ENCODE measurements around the gene FXYD5. TPM values are rescaled to one million over a fixed set of nuclear protein-coding genes. Genes with fewer than 3 reads are reported as not detected.

Gene FXYD5
- total RNA-seq (2014; rRNA removed; shearing (Covaris generic)), result 101 and 115 TPM in 2 replicates

GRCh38 chr19:35154525-35155406, at the start of gene FXYD5:
Gene FXYD5, plus strand, starts transcription at chr19:35154735. Its CDS starts 816 bp downstream, at chr19:35155551.
- DNase-seq, result peak; percentile 91
- peaks cover 17% of the 10 kb centered on the region for H3K36me3 ChIP-seq (replicated peaks; ENCODE audit: control insufficient read depth, insufficient read depth, low read length)
- no peaks in the 10 kb centered on the region; the same call in 1 of the 2 replicates for H3K27me3 ChIP-seq (ENCODE audit: control insufficient read depth, insufficient read depth, low read length)
- H3K4me3 ChIP-seq (ENCODE audit: insufficient read depth, low read depth, low read length), result peak within 1 kb of the TSS; percentile 85

GRCh38 chr19:35105047-35105410, 49.5 kb upstream of the FXYD5 start:
- DNase-seq, result no peak
- H3K36me3 ChIP-seq (replicated peaks; ENCODE audit: control insufficient read depth, insufficient read depth, low read length), result no peaks in the 10 kb centered on the region

GRCh38 chr19:35105411-35106290, 48.9 kb upstream of the FXYD5 start:
- Histone ChIP-seq H3K27me3 (ENCODE audit: control insufficient read depth, insufficient read depth, low read length) (no peaks in the 10 kb centered on the region), H3K36me3 (replicated peaks; ENCODE audit: control insufficient read depth, insufficient read depth, low read length) (no peaks in the 10 kb centered on the region), H3K4me3 (ENCODE audit: insufficient read depth, low read depth, low read length) (no peak overlapping the region)

More at GRCh38 chr19:35105047-35105410, 49.5 kb upstream of the FXYD5 start:
- Histone ChIP-seq H3K27me3 (ENCODE audit: control insufficient read depth, insufficient read depth, low read length) (no peaks in the 10 kb centered on the region), H3K4me3 (ENCODE audit: insufficient read depth, low read depth, low read length) (no peak overlapping the region)

DNA sequence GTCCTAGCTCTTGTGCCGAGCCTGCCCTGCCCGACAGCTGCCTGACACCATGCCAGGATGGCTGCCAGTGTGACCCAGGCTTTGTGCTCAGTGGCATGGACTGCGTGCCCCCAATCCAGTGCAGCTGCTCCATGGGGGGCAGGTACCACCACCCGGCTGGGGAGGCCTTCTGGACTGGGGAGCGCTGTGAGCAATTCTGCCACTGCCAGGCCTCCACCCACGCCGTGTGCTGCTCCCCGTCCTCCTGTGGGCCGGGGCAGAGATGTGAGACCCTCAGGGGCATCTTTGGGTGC, 48.3 kb upstream of the FXYD5 start:
- no peaks in the 10 kb centered on the region for H3K36me3 ChIP-seq (replicated peaks; ENCODE audit: control insufficient read depth, insufficient read depth, low read length)
- no peak for DNase-seq
- H3K4me3 ChIP-seq (ENCODE audit: insufficient read depth, low read depth, low read length), result no peak overlapping the region
- no peaks in the 10 kb centered on the region for H3K27me3 ChIP-seq (ENCODE audit: control insufficient read depth, insufficient read depth, low read length)

More at GRCh38 chr19:35105411-35106290, 48.9 kb upstream of the FXYD5 start:
- peak; percentile 57 for DNase-seq

GRCh38 chr19:35106898-35107541, 47.5 kb upstream of the FXYD5 start:
- Histone ChIP-seq H3K4me3 (ENCODE audit: insufficient read depth, low read depth, low read length) (no peak overlapping the region), H3K27me3 (ENCODE audit: control insufficient read depth, insufficient read depth, low read length) (no peaks in the 10 kb centered on the region), H3K36me3 (replicated peaks; ENCODE audit: control insufficient read depth, insufficient read depth, low read length) (no peaks in the 10 kb centered on the region)
- no peak for DNase-seq

DNA sequence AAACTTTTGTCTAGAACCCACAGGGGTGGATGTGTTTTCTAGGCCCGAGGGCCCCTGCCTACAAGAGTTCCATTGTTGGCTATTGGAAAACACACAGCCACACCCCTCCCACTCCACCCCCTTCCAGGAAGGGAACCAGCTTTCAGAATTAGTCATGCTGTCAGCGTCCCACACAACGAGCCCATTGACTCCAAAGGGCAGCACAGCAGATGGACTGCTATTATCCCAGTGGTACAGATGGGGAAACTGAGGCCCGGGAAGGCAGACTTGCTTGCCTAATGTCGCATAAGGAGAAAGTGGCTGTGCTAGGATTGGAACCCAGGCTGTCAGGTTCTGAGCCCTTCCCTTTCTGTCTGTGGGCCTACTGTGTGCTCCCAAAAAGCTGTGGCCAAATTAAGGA, 47.0 kb upstream of the FXYD5 start:
- H3K27me3 ChIP-seq (ENCODE audit: control insufficient read depth, insufficient read depth, low read length), result no peaks in the 10 kb centered on the region
- H3K4me3 ChIP-seq (ENCODE audit: insufficient read depth, low read depth, low read length), result no peak overlapping the region
- no peak for DNase-seq
- no peaks in the 10 kb centered on the region for H3K36me3 ChIP-seq (replicated peaks; ENCODE audit: control insufficient read depth, insufficient read depth, low read length)

DNA sequence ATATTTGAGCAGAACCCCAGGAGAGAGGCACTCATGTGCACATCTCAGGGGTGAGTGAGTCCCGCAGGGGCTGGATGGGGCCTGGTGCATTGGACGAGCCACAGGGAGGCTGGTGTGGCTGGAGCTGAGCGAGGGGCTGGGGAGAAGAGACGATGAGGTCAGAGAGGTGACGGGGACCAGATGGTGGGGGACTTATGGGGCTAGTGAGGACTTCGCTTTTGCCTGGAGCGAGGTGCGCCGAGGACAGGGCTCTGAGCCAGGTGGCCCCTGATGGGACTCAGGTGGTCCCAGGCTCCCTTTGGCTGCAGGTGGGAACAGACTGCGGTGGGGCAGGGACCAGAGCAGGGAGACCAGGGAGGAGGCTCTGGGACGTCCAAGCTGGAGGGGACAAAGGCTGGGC, 45.8 kb upstream of the FXYD5 start:
- Histone ChIP-seq H3K27me3 (ENCODE audit: control insufficient read depth, insufficient read depth, low read length) (no peaks in the 10 kb centered on the region), H3K36me3 (replicated peaks; ENCODE audit: control insufficient read depth, insufficient read depth, low read length) (no peaks in the 10 kb centered on the region), H3K4me3 (ENCODE audit: insufficient read depth, low read depth, low read length) (no peak overlapping the region)
- no peak for DNase-seq

DNA sequence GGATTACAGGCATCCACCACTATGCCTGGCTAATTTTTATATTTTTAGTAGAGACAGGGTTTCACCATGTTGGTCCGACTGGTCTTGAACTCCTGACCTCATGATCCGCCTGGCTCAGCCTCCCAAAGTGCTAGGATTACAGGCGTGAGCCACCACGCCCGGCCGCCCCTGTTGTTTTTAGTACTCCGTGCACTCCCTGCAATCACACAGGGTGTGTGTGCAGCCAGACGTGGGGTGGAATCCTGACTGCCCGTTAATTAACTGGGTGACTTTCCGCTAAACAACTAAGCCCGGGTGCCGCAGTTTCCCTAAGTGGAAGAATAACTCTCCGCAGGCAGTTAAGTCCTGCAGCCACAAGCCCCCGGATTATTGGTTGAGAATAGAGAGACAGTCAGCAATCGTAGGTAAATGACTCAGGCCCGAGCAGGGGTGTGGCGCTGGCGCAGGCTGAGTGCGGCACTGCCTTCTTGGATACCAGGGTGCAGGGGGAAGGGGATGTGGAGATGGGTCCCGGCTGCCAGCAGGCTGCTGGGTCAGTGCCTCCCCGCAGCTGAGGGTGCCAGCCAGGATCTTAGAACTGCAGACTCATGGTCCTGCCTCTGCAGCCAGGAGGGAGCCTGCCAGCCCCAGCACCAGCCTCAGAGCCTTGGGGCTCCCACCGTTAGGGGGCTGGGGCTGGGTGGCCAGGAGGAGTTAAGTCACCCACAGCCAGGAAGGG, 45.0 kb upstream of the FXYD5 start:
- Histone ChIP-seq H3K36me3 (replicated peaks; ENCODE audit: control insufficient read depth, insufficient read depth, low read length) (no peaks in the 10 kb centered on the region), H3K27me3 (ENCODE audit: control insufficient read depth, insufficient read depth, low read length) (no peaks in the 10 kb centered on the region), H3K4me3 (ENCODE audit: insufficient read depth, low read depth, low read length) (no peak overlapping the region)
- DNase-seq, result peak; percentile 70

- Histone ChIP-seq H3K36me3 (replicated peaks; ENCODE audit: control insufficient read depth, insufficient read depth, low read length) (no peaks in the 10 kb centered on the region), H3K4me3 (ENCODE audit: insufficient read depth, low read depth, low read length) (no peak overlapping the region), H3K27me3 (ENCODE audit: control insufficient read depth, insufficient read depth, low read length) (no peaks in the 10 kb centered on the region)
- DNase-seq, result peak; percentile 66
Observed at GRCh38 chr19:35110974-35111373, 43.6 kb upstream of the FXYD5 start.

DNA sequence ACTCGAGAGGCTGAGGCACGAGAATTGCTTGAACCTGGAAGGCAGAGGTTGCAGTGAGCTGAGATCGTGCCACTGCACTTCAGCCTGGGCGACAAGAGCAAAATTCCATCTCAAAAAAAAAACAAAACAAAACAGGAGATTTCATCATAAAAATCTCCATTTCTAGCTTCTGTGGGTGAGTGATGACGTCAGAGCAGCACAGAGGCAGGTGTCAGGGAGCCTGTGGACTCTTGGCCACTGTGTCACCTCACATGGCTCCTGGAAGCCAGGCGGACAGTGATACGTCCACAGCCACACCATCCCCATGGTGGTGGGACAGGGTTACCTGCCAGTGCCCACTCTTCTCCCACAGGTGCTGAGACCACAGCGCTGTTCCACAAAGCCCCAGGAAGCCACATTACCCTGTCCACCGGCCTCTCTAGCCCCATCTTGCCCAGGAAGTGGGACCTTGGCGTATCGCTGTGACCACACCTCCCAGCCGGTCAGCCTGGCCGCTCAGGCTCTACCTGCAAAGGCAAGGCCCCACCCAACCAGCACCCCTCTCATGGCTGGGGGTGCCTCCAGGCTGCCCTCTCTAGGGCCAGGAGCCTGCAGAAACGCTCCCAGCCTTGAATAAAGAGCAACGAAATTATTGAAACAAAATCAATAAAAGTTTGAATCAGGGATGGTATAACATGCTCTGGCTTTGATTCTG, 41.4 kb upstream of the FXYD5 start:
- Histone ChIP-seq H3K4me3 (ENCODE audit: insufficient read depth, low read depth, low read length) (no peak overlapping the region), H3K27me3 (ENCODE audit: control insufficient read depth, insufficient read depth, low read length) (no peaks in the 10 kb centered on the region), H3K36me3 (replicated peaks; ENCODE audit: control insufficient read depth, insufficient read depth, low read length) (no peaks in the 10 kb centered on the region)
- DNase-seq, result peak; percentile 48

- H3K27me3 ChIP-seq (ENCODE audit: control insufficient read depth, insufficient read depth, low read length), result no peaks in the 10 kb centered on the region
- H3K36me3 ChIP-seq (replicated peaks; ENCODE audit: control insufficient read depth, insufficient read depth, low read length), result no peaks in the 10 kb centered on the region
- H3K4me3 ChIP-seq (ENCODE audit: insufficient read depth, low read depth, low read length), result peak overlapping the region; percentile 47
- DNase-seq, result peak; percentile 97
Observed at GRCh38 chr19:35114353-35115176, 40.0 kb upstream of the FXYD5 start.

GRCh38 chr19:35115177-35115951, 39.2 kb upstream of the FXYD5 start, which contains the start of gene FXYD3:
Gene FXYD3, plus strand, starts transcription at chr19:35115823. Its CDS starts 3,554 bp downstream, at chr19:35119377.
- H3K4me3 ChIP-seq (ENCODE audit: insufficient read depth, low read depth, low read length), result peak within 1 kb of the TSS; percentile 47
- no peaks in the 10 kb centered on the region for H3K27me3 ChIP-seq (ENCODE audit: control insufficient read depth, insufficient read depth, low read length)
- DNase-seq, result no peak
- no peaks in the 10 kb centered on the region for H3K36me3 ChIP-seq (replicated peaks; ENCODE audit: control insufficient read depth, insufficient read depth, low read length)

Measured in H7 (cell line).